H1 (cell line): ENCODE results near the gene CCDC192. TPM values are rescaled to one million over a fixed set of nuclear protein-coding genes. Genes with fewer than 3 reads are reported as not detected.

Source experiments
- CTCF ChIA-PET: fragments of 300-600 bp; sonication (Branson Sonifier 250); formaldehyde crosslinking; loops from one replicate; lab custom pipeline; 2021; ENCODE audit not compliant: partially characterized antibody; lab: Charles Lee
- POLR2A ChIA-PET: fragments of 300-600 bp; sonication (Branson Sonifier 250); formaldehyde crosslinking; loops from one replicate; lab custom pipeline; 2021; ENCODE audit warnings: inconsistent platforms; ENCODE audit not compliant: partially characterized antibody; lab: Charles Lee
- DNase-seq, 2 experiments: peaks; one replicate each; pipeline versions ENCODE4 v3.0.0 to v3.0.0-alpha.2; 2010 to 2022; ENCODE audit warnings: low spot score in 2 of 2, low read depth in 1 of 2, mixed read lengths in 1 of 2
- FAIRE-seq: peaks from 2 replicates; lab custom pipeline; 2011; peaks lifted over from hg19 to GRCh38; lab: Jason Lieb, UNC
- H2AFZ ChIP-seq: 2 replicates; pipeline ENCODE4 v1.8.1; 2012; ENCODE audit warnings: low read length, inconsistent platforms
- H2AK5ac ChIP-seq: 2 replicates; pipeline ENCODE4 v1.6.1; 2013; ENCODE audit warnings: low read depth, low read length
- H2BK120ac ChIP-seq: replicated peaks from 2 replicates; pipeline ENCODE3; 2013; ENCODE audit warnings: low read depth, low read length, inconsistent platforms
- H2BK12ac ChIP-seq: 2 replicates; pipeline ENCODE4 v1.6.1; 2013; ENCODE audit warnings: low read depth, low read length
- H2BK15ac ChIP-seq: 2 replicates; pipeline ENCODE4 v1.6.1; 2013; ENCODE audit warnings: low read length
- H2BK20ac ChIP-seq: 2 replicates; pipeline ENCODE4 v1.6.1; 2013; ENCODE audit warnings: low read length
- H2BK5ac ChIP-seq: 2 replicates; pipeline ENCODE4 v1.6.1; 2013; ENCODE audit warnings: low read depth, low read length
- H3K14ac ChIP-seq: 2 replicates; pipeline ENCODE4 v1.6.1; 2013; ENCODE audit warnings: inconsistent platforms; ENCODE audit not compliant: insufficient read length
- H3K18ac ChIP-seq: 2 replicates; pipeline ENCODE4 v1.6.1; 2013; ENCODE audit warnings: low read length; ENCODE audit errors: extremely low read depth
- H3K23ac ChIP-seq: 2 replicates; pipeline ENCODE4 v1.6.1; 2013; ENCODE audit warnings: inconsistent platforms; ENCODE audit not compliant: insufficient read length
- H3K23me2 ChIP-seq: 2 replicates; pipeline ENCODE4 v1.6.1; 2013; ENCODE audit warnings: low read depth, low read length
- H3K27ac ChIP-seq: 2 replicates; pipeline ENCODE4 v1.6.1; 2011; ENCODE audit warnings: low read depth, low read length, inconsistent platforms
- H3K27me3 ChIP-seq, 4 experiments: replicated peaks in 1 of 4; 1 replicate in 1 of 4; 2 replicates in 3 of 4; pipeline versions ENCODE4 v1.6.1 to v1.8.1; 2011 to 2013; ENCODE audit warnings: low read length in 3 of 4, mild to moderate bottlenecking in 3 of 4, inconsistent platforms in 2 of 4, mixed read lengths in 2 of 4, moderate library complexity in 1 of 4; ENCODE audit not compliant: control insufficient read depth in 3 of 4, insufficient read depth in 3 of 4; ENCODE audit errors: extremely low read depth in 1 of 4
- H3K36me3 ChIP-seq, 4 experiments: 2 replicates each; pipeline versions ENCODE4 v1.6.1 to v1.8.1; 2011 to 2013; ENCODE audit warnings: mild to moderate bottlenecking in 4 of 4, low read length in 3 of 4, moderate library complexity in 2 of 4, control low read depth in 1 of 4, inconsistent platforms in 1 of 4; ENCODE audit not compliant: insufficient read depth in 4 of 4, control insufficient read depth in 2 of 4
- H3K4ac ChIP-seq: replicated peaks from 2 replicates; pipeline ENCODE3; 2013; ENCODE audit warnings: low read length, low read depth, mixed read lengths, inconsistent platforms; ENCODE audit not compliant: insufficient read length
- H3K4me1 ChIP-seq, 4 experiments: replicated peaks in 1 of 4; 1 replicate in 1 of 4; 2 replicates in 3 of 4; pipeline versions ENCODE4 v1.6.1 to v1.8.1; 2011 to 2013; ENCODE audit warnings: low read length in 3 of 4, inconsistent platforms in 2 of 4, mixed read lengths in 1 of 4; ENCODE audit not compliant: insufficient read depth in 4 of 4, control insufficient read depth in 3 of 4
- H3K4me2 ChIP-seq, 2 experiments: 2 replicates each; pipeline versions ENCODE4 v1.6.1 to v1.8.1; 2011 to 2013; ENCODE audit warnings: low read depth in 2 of 2, low read length in 2 of 2, control low read depth in 1 of 2, inconsistent platforms in 1 of 2, mild to moderate bottlenecking in 1 of 2; ENCODE audit not compliant: insufficient read depth in 1 of 2
- H3K4me3 ChIP-seq, 4 experiments: fragments of 200-600, 300-600 bp in 1 of 4; sonication (generic), shearing (Covaris generic), sonication (Bioruptor Twin) in 1 of 4; 2 replicates each; pipeline versions ENCODE4 v1.5.1 to v1.8.1; 2011 to 2016; ENCODE audit warnings: low read length in 4 of 4, low read depth in 3 of 4, control low read depth in 2 of 4, inconsistent platforms in 2 of 4, mild to moderate bottlenecking in 2 of 4, mixed read lengths in 1 of 4, moderate library complexity in 1 of 4; ENCODE audit not compliant: insufficient read depth in 2 of 4; ENCODE audit errors: extremely low read depth in 1 of 4
- H3K56ac ChIP-seq: replicated peaks from 2 replicates; pipeline ENCODE3; 2013; ENCODE audit warnings: low read depth, mild to moderate bottlenecking, mixed read lengths, low read length, inconsistent platforms; ENCODE audit not compliant: insufficient read length
- H3K79me1 ChIP-seq: 2 replicates; pipeline ENCODE4 v1.6.1; 2013; ENCODE audit warnings: low read depth, low read length, control low read depth
- H3K79me2 ChIP-seq, 2 experiments: 2 replicates each; pipeline versions ENCODE4 v1.6.1 to v1.8.1; 2012 to 2013; ENCODE audit warnings: low read length in 2 of 2, mild to moderate bottlenecking in 2 of 2, inconsistent platforms in 1 of 2; ENCODE audit not compliant: insufficient read depth in 2 of 2, control insufficient read depth in 1 of 2
- H3K9ac ChIP-seq, 4 experiments: replicated peaks in 1 of 4; 1 replicate in 1 of 4; 2 replicates in 3 of 4; pipeline versions ENCODE4 v1.6.1 to v1.8.1; 2011 to 2013; ENCODE audit warnings: low read depth in 3 of 4, low read length in 3 of 4, control low read depth in 2 of 4, mild to moderate bottlenecking in 2 of 4, moderate library complexity in 2 of 4, inconsistent platforms in 1 of 4; ENCODE audit errors: extremely low read depth in 1 of 4
- H3K9me3 ChIP-seq, 2 experiments: 2 replicates each; pipeline versions ENCODE4 v1.6.1 to v1.8.1; 2012 to 2013; ENCODE audit warnings: mild to moderate bottlenecking in 2 of 2, moderate library complexity in 2 of 2, control low read depth in 1 of 2, inconsistent platforms in 1 of 2, low read depth in 1 of 2, low read length in 1 of 2, mixed read lengths in 1 of 2; ENCODE audit not compliant: insufficient read depth in 2 of 2
- H4K20me1 ChIP-seq, 2 experiments: replicated peaks in 1 of 2; 2 replicates each; pipeline versions ENCODE3 to v1.8.1; 2011 to 2013; ENCODE audit warnings: inconsistent platforms in 2 of 2, low read length in 2 of 2, mild to moderate bottlenecking in 1 of 2; ENCODE audit not compliant: insufficient read depth in 2 of 2, control insufficient read depth in 1 of 2
- H4K5ac ChIP-seq: 2 replicates; pipeline ENCODE4 v1.6.1; 2013; ENCODE audit warnings: low read length, low read depth, mixed read lengths, inconsistent platforms; ENCODE audit not compliant: insufficient read length
- H4K8ac ChIP-seq: 2 replicates; pipeline ENCODE4 v1.8.0; 2013; ENCODE audit warnings: mild to moderate bottlenecking, moderate library complexity, low read length, inconsistent platforms; ENCODE audit not compliant: insufficient read depth; ENCODE audit errors: extremely low read depth
- H4K91ac ChIP-seq: replicated peaks from 2 replicates; pipeline ENCODE3; 2013; ENCODE audit warnings: low read length, mixed read lengths, inconsistent platforms; ENCODE audit not compliant: insufficient read length
- ATF2 ChIP-seq: IDR thresholded peaks from 2 replicates; pipeline ENCODE4 v1.6.1; 2012; ENCODE audit warnings: low read length, inconsistent platforms
- CBX8 ChIP-seq: fragments of 300-800, 300-1000 bp; sonication (generic); IDR thresholded peaks from 2 replicates; pipeline ENCODE4 v1.7.1; 2016; ENCODE audit warnings: low read depth, low read length, borderline replicate concordance
- FOSL1 ChIP-seq: IDR thresholded peaks from 2 replicates; pipeline ENCODE4 v1.6.1; 2011; ENCODE audit warnings: mild to moderate bottlenecking, low read depth, low read length, moderate library complexity; ENCODE audit not compliant: insufficient read depth
- GTF2F1 ChIP-seq: IDR thresholded peaks from 2 replicates; pipeline ENCODE4 v1.6.1; 2012; ENCODE audit warnings: low read depth, low read length, improper control_type of control experiment, borderline replicate concordance
- JUND ChIP-seq: IDR thresholded peaks from 2 replicates; pipeline ENCODE4 v1.6.1; 2011; ENCODE audit warnings: mild to moderate bottlenecking, improper control_type of control experiment, low read length
- MAX ChIP-seq: IDR thresholded peaks from 2 replicates; pipeline ENCODE4 v1.6.1; 2012; ENCODE audit warnings: inconsistent platforms
- POLR2A ChIP-seq, 2 experiments: IDR thresholded peaks; 1 replicate in 1 of 2; 2 replicates in 1 of 2; pipeline ENCODE4 v1.6.1; 2011; ENCODE audit warnings: low read depth in 2 of 2, low read length in 2 of 2, mild to moderate bottlenecking in 2 of 2; ENCODE audit errors: control extremely low read depth in 1 of 2
- RBBP5 ChIP-seq: IDR thresholded peaks from 2 replicates; pipeline ENCODE4 v1.7.1; 2012; ENCODE audit warnings: low read depth, mild to moderate bottlenecking, inconsistent platforms, low read length, moderate library complexity, borderline replicate concordance
- SP1 ChIP-seq: IDR thresholded peaks from 2 replicates; pipeline ENCODE4 v1.6.1; 2011; ENCODE audit warnings: low read depth, low read length
- SP2 ChIP-seq: IDR thresholded peaks from 2 replicates; pipeline ENCODE4 v1.6.1; 2012; ENCODE audit warnings: mild to moderate bottlenecking, low read length, inconsistent platforms
- SUZ12 ChIP-seq: fragments of 200-600 bp; sonication (generic); IDR thresholded peaks from 2 replicates; pipeline ENCODE4 v1.6.1; 2012; ENCODE audit warnings: mild to moderate bottlenecking, inconsistent platforms, low read length, moderate library complexity, mixed read lengths
- ZNF274 ChIP-seq: IDR thresholded peaks from 2 replicates; pipeline ENCODE4 v1.7.0; 2012; ENCODE audit warnings: low read length, borderline replicate concordance; ENCODE audit errors: extremely low read depth
- WGBS, 2 experiments: shearing (Covaris generic) in 1 of 2; methylation state at CpG; one replicate each; pipeline versions ENCODE4 v1.1.6 to v1.1.7; 2013 to 2015; ENCODE audit warnings: low lambda C conversion rate in 2 of 2, mixed read lengths in 2 of 2, inconsistent platforms in 1 of 2, low coverage in 1 of 2, missing lambda C conversion rate in 1 of 2; ENCODE audit not compliant: insufficient replicate concordance in 2 of 2, insufficient coverage in 1 of 2, insufficient read length in 1 of 2; ENCODE audit errors: extremely low coverage in 1 of 2, missing lambda C conversion rate in 1 of 2; 5-methylcytosine and 5-hydroxymethylcytosine counted together
- polyA plus RNA-seq, 7 experiments: library from polyadenylated mRNA; depleted of rRNA in 3 of 7; stranded (reverse) in 5 of 7; unstranded in 2 of 7; fragments of >200 nt in 5 of 7; fragments of 200-250 nt in 2 of 7; gene quantifications; 1 replicate in 5 of 7; 2 replicates in 1 of 7; 4 replicates in 1 of 7; pipeline versions ENCODE4 v1.2.1 to v1.2.3, GENCODE V29; 2011 to 2013; ENCODE audit warnings: missing spikeins in 2 of 7, mixed read lengths in 2 of 7
- total RNA-seq: library from RNA; stranded (reverse); fragmentation: NEBNext Ultra II Directional; extraction: Animal tissue kit (Norgen Biotek cat#: 25700); gene quantifications from 2 replicates; pipeline ENCODE4 v1.2.1, GENCODE V29; 2021

Gene CCDC192
- total and polyA plus RNA-seq, 2 of the 8 experiments (the other 6 are each of a cell fraction or from before 2014, with no cell fraction given) = 0.61 TPM; not detected in 1

DNA sequence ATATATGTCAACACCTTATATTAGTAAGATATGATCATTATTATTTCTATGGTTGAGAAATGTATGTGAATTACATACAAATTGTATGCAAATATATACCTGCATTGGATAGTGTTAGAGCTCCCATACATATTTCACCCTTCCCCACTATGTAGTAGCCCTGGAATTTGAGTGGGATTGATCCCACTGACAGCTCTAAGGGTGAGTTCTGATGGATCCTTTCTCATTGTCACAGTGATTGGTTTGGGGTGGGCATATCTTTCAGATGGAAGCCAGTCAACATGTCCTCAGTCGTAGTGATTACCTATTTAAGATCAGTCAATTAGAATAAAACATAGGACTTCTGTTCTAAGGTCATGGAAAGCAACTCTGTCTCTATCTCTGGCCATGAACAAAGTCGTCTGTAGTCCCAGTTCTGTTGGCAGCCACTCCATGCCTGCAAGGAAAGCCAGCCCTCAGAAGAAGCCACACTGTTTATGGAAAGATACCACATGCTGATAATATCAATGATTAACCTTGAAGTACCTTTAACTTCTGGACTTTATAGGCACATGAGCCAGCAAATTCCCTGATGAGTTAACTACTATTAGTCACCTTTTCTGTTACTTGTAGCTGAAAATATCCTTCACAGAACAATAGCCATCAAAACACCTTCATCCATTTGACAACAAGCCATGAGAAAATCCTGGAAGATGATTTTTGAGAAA is 5.1 kb upstream of the CCDC192 start:
- no peak overlapping the region for H2AFZ ChIP-seq
- no peaks in the 10 kb centered on the region for H3K4me1 ChIP-seq
- no peak overlapping the region for H4K5ac ChIP-seq
- ChIA-PET POLR2A (no interaction called here), CTCF (interaction anchor here (0.5 kb wide), 1 partner anchor 150 kb away, joined by 3 read pairs; no protein-coding TSS in a partner anchor)
- no peak overlapping the region for H3K56ac ChIP-seq
- H3K27ac ChIP-seq = no peak overlapping the region
- H2BK20ac ChIP-seq = no peak overlapping the region
- H3K27me3 ChIP-seq = no peaks in the 10 kb centered on the region
- H3K18ac ChIP-seq = no peak overlapping the region
- H3K23ac ChIP-seq = no peak overlapping the region
- 89% methylated on average over 2 of the region's 2 CpGs; no CpG with 5 or more reads in 1 of the 2 experiments for WGBS, 2 experiments
- FAIRE-seq (no peak), DNase-seq (no peak)
- H2BK15ac ChIP-seq = no peak overlapping the region
- H3K4ac ChIP-seq = no peak overlapping the region
- no peaks in the 10 kb centered on the region for H3K9me3 ChIP-seq
- H2BK12ac ChIP-seq = no peak overlapping the region
- H2BK120ac ChIP-seq = no peak overlapping the region
- no peak overlapping the region for H4K8ac ChIP-seq
- H3K23me2 ChIP-seq = no peaks in the 10 kb centered on the region; the same call in 1 of the 2 replicates
- no peak overlapping the region for H2BK5ac ChIP-seq
- H2AK5ac ChIP-seq = no peak overlapping the region
- no peaks in the 10 kb centered on the region for H3K79me2 ChIP-seq
- no peak overlapping the region for H3K4me2 ChIP-seq
- no peaks in the 10 kb centered on the region for H3K79me1 ChIP-seq
- no peak overlapping the region for H3K9ac ChIP-seq
- no peaks in the 10 kb centered on the region for H4K20me1 ChIP-seq
- H4K91ac ChIP-seq = no peak overlapping the region
- no peak overlapping the region for H3K14ac ChIP-seq
- no peak overlapping the region for H3K4me3 ChIP-seq
- no peaks in the 10 kb centered on the region for H3K36me3 ChIP-seq
- TF ChIP-seq RBBP5 (no peak), CBX8 (no peak), ZNF274 (no peak), GTF2F1 (no peak), JUND (no peak), SP1 (no peak), MAX (no peak), FOSL1 (no peak), ATF2 (no peak), POLR2A (IDR thresholded peaks at IDR 0.05; ENCODE audit: control extremely low read depth in 1 of 2, low read depth in 2 of 2, low read length in 2 of 2) (no peak), SUZ12 (no peak), SP2 (no peak)
